ENCODE results near the gene METTL21C. TPM values are rescaled to one million over a fixed set of nuclear protein-coding genes. Genes with fewer than 3 reads are reported as not detected.
A peak's percentile ranks its signal among the peaks of the same experiment; 100 is the strongest.

The METTL21C gene
- total RNA-seq, 2 experiments from 2014 or later: not detected

- POLR2A ChIA-PET: no interaction called here
- no peak overlapping the region for H3K27ac Mint-ChIP-seq
- CTCF ChIA-PET: interaction anchor here (1.1 kb wide), 1 partner anchor 160 kb away, joined by 4 read pairs; no protein-coding TSS in a partner anchor
Measured at GRCh38 chr13:102686024-102686423, 8.8 kb downstream of the METTL21C start.

DNA sequence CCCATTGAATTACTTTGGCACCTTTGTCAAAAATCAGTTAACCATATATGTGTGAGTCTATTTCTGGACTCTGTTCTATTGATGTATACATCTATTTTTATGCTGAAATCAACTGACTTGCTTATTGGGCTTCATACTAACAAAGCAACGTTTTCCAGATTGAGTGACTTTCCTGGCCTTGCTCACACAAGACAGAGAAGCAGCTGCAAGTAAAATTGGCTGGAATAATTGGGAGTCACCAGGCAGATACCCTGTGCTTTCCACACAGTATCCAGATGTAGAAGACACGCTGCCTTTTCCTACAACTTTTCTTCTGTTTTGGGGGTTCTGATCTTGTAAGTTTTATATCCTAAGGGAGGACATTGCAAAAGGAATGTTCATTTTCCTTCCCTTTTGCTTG is 11.2 kb downstream of the METTL21C start:
- POLR2A ChIA-PET: no interaction called here
- Mint-ChIP-seq H3K4me1 (ENCODE audit: low read depth) (peaks cover 32% of the 10 kb centered on the region), H3K36me3 (ENCODE audit: low read depth) (peaks cover 10% of the 10 kb centered on the region), H3K9me3 (peaks cover 1% of the 10 kb centered on the region), H3K27me3 (no peaks in the 10 kb centered on the region), H3K4me3 (no peak overlapping the region), H3K27ac (no peak overlapping the region)
- CTCF ChIA-PET: no interaction called here
- no peak for DNase-seq
- no peak for ATAC-seq
- intact Hi-C loops (cut with micrococcal nuclease): no loop called here
- TF ChIP-seq CTCF (IDR thresholded peaks at IDR 0.05): no peak

More at GRCh38 chr13:102686024-102686423, 8.8 kb downstream of the METTL21C start:
- Mint-ChIP-seq H3K36me3 (ENCODE audit: low read depth) (no peaks in the 10 kb centered on the region), H3K9me3 (peaks cover 1% of the 10 kb centered on the region), H3K4me1 (ENCODE audit: low read depth) (peaks cover 21% of the 10 kb centered on the region), H3K4me3 (no peak overlapping the region), H3K27me3 (no peaks in the 10 kb centered on the region)
- ATAC-seq: peak; percentile 27
- intact Hi-C loops (cut with micrococcal nuclease): no loop called here
- no peak for DNase-seq
- TF ChIP-seq CTCF (IDR thresholded peaks at IDR 0.05): no peak

DNA sequence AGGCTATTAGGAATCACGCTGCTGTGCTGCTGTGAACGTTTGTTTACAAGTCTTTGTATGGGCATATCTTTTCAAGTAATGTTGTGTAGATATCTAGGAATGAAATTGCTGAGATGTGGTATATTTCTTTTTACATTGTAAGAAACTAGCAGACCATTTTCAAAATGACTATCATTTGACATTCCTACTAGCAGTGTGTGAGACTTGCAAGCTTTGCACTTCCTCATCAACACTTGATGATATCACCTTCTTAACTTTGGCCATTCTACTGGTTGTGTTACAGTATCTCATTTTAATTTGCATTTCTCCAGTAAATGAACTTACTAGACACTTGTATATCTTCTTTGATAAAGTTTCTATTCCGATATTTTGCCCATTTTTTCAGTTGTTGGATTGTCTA is 12.1 kb downstream of the METTL21C start:
- ATAC-seq: no peak
- Mint-ChIP-seq H3K9me3 (peaks cover 1% of the 10 kb centered on the region), H3K27me3 (no peaks in the 10 kb centered on the region), H3K36me3 (ENCODE audit: low read depth) (peaks cover 12% of the 10 kb centered on the region), H3K4me1 (ENCODE audit: low read depth) (peaks cover 32% of the 10 kb centered on the region), H3K4me3 (no peak overlapping the region), H3K27ac (no peak overlapping the region)
- CTCF ChIA-PET: interaction anchor here (0.9 kb wide), 1 partner anchor 103 kb away, joined by 4 read pairs; no protein-coding TSS in a partner anchor
- POLR2A ChIA-PET: interaction anchor here (1.7 kb wide), 1 partner anchor 91 kb away, joined by 4 read pairs; no protein-coding TSS in a partner anchor
- intact Hi-C loops (cut with micrococcal nuclease): no loop called here
- no peak for DNase-seq
- no peak for TF ChIP-seq CTCF (IDR thresholded peaks at IDR 0.05)

DNA sequence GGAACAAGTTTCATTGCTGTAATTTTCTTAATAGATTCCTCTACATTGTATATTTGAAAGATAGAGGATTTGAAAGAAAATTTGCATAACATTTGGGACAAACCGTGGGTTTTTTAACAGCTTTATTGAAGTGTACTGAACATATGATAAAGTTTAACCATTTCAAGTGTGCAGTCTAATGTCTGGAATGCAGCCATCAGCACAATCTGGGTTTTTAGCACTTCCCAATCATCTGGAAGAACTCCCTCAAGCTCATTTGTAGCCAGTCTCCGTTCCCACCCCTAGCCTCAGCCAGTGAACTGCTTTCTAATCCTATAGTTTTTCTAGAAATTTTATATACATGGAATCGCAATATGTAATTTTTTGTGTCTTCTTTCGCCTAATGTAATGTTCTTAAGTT is 12.6 kb downstream of the METTL21C start:
- Mint-ChIP-seq H3K4me1 (ENCODE audit: low read depth) (peaks cover 32% of the 10 kb centered on the region), H3K27ac (no peak overlapping the region), H3K27me3 (no peaks in the 10 kb centered on the region), H3K4me3 (no peak overlapping the region), H3K9me3 (peaks cover 1% of the 10 kb centered on the region), H3K36me3 (ENCODE audit: low read depth) (peaks cover 16% of the 10 kb centered on the region)
- no peak for TF ChIP-seq CTCF (IDR thresholded peaks at IDR 0.05)
- ChIA-PET POLR2A (interaction anchor here (1.7 kb wide), 1 partner anchor 90 kb away, joined by 4 read pairs; no protein-coding TSS in a partner anchor), CTCF (interaction anchor here (0.9 to 1.5 kb wide), 2 partner anchors 103 to 126 kb away, joined by 4 to 5 read pairs; no protein-coding TSS in a partner anchor)
- ATAC-seq (no peak), DNase-seq (no peak)
- intact Hi-C loops (cut with micrococcal nuclease): no loop called here

DNA sequence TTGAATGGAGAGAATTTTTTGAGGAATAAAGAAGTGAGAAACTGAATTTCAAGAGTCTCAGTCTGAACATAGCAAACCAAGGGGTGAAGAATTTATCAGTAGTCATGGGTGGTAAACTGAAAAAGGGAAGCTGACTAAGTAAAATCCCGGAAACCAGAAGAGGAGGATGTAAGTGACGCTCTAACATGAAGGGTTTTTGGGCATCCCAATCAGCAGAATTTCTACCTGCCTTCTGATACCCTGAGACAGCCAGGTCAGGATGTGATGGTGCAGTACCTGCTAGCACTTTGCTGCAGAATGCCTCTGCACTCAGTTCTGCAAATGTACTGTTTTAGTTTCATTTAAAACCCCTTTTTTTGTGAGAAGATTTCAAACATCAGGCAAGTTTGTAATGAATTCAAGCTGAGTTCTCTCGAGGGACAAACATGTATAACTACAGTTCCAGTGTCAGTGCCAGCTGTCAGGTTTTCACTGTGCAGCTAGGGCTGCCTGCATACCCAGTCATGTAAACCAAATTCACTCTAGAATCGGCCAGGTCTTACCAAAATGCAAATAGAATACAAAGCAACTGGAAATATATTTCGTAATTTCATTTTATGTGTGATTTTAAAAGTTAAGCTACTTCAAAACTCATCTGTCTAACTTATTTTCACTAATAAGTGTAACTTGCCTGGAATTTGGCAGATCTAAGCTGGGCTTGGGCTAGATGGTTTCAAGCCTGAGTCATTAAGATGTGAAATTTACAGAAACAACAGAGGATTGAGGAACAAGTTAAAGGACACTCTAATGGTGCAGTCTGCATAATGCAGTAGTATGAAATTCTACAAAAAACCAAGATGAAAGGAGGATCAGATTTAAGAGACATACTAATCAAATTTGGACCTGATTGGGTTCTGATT is 13.8 kb downstream of the METTL21C start:
- DNase-seq: no peak
- POLR2A ChIA-PET: interaction anchor here (0.9 kb wide), 1 partner anchor 10 kb away, joined by 3 read pairs; no protein-coding TSS in a partner anchor
- intact Hi-C loops (cut with micrococcal nuclease): no loop called here
- H3K4me1 Mint-ChIP-seq (ENCODE audit: low read depth): peaks cover 22% of the 10 kb centered on the region
- peak; percentile 70 for ATAC-seq
- no peak overlapping the region for H3K4me3 Mint-ChIP-seq
- peaks cover 18% of the 10 kb centered on the region for H3K36me3 Mint-ChIP-seq (ENCODE audit: low read depth)
- no peak for TF ChIP-seq CTCF (IDR thresholded peaks at IDR 0.05)
- peaks cover 1% of the 10 kb centered on the region for H3K9me3 Mint-ChIP-seq
- peak overlapping the region; percentile 56 for H3K27ac Mint-ChIP-seq
- H3K27me3 Mint-ChIP-seq: no peaks in the 10 kb centered on the region
- CTCF ChIA-PET: interaction anchor here (0.7 to 1.5 kb wide), 2 partner anchors 36 to 125 kb away, joined by 3 to 5 read pairs; no protein-coding TSS in a partner anchor

Data from activated CD8-positive, alpha-beta T cell treated with anti-CD3 and anti-CD28 coated beads for 36 hours (primary cell).